ENCODE measurements around the gene CYP39A1. TPM values are rescaled to one million over a fixed set of nuclear protein-coding genes. Genes with fewer than 3 reads are reported as not detected.

Gene CYP39A1
- 0.63 and 4.7 TPM in 2 replicates for total RNA-seq (ENCODE audit: low replicate concordance)

GRCh38 chr6:46652603-46653438 is at the start of gene CYP39A1, which contains the start of gene SLC25A27:
TSS of gene CYP39A1 (minus strand) at chr6:46652818. CDS start at chr6:46652582, 236 bp downstream.
TSS of gene SLC25A27 (plus strand) at chr6:46652975. CDS start at chr6:46653193, 218 bp downstream.
- TF ChIP-seq, protein P1, sequence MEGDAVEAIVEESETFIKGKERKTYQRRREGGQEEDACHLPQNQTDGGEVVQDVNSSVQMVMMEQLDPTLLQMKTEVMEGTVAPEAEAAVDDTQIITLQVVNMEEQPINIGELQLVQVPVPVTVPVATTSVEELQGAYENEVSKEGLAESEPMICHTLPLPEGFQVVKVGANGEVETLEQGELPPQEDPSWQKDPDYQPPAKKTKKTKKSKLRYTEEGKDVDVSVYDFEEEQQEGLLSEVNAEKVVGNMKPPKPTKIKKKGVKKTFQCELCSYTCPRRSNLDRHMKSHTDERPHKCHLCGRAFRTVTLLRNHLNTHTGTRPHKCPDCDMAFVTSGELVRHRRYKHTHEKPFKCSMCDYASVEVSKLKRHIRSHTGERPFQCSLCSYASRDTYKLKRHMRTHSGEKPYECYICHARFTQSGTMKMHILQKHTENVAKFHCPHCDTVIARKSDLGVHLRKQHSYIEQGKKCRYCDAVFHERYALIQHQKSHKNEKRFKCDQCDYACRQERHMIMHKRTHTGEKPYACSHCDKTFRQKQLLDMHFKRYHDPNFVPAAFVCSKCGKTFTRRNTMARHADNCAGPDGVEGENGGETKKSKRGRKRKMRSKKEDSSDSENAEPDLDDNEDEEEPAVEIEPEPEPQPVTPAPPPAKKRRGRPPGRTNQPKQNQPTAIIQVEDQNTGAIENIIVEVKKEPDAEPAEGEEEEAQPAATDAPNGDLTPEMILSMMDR (IDR thresholded peaks at IDR 0.05; ENCODE audit: insufficient read depth, low read length) = no peak
- H3K4me3 ChIP-seq (ENCODE audit: low read depth, low read length) = peak within 1 kb of the TSS; percentile 79

GRCh38 chr6:46699970-46700369 is 47.4 kb upstream of the CYP39A1 start:
- H3K4me3 ChIP-seq (ENCODE audit: low read depth, low read length) = no peak overlapping the region
- TF ChIP-seq, protein P1 (IDR thresholded peaks at IDR 0.05; ENCODE audit: insufficient read depth, low read length) = no peak
- no peak for DNase-seq (ENCODE audit: low read depth)

More at GRCh38 chr6:46652603-46653438, at the start of gene CYP39A1, which contains the start of gene SLC25A27:
- peak; percentile 75 for DNase-seq (ENCODE audit: low read depth)

DNA sequence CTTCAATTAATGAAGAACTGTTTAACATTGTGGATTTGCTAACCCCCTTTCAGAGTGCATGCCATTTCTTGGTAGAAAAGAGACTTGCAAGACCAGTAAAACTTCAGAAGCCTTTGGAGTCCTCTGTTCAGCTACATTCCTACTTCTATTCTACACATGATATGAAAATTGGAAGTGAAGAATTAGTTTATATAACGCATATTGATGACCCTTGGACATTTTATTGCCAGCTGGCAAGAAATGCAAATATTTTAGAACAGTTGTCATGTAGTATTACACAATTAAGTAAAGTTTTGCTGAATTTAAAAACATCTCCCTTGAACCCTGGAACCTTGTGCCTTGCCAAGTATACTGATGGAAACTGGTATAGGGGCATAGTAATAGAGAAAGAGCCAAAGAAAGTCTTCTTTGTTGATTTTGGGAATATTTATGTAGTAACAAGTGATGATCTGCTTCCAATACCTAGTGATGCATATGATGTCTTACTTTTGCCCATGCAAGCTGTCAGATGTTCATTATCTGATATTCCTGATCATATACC is 38.4 kb upstream of the CYP39A1 start:
- DNase-seq (ENCODE audit: low read depth) = peak; percentile 11
- TF ChIP-seq, protein P1 (IDR thresholded peaks at IDR 0.05; ENCODE audit: insufficient read depth, low read length) = no peak
- H3K4me3 ChIP-seq (ENCODE audit: low read depth, low read length) = no peak overlapping the region

- H3K4me3 ChIP-seq (ENCODE audit: low read depth, low read length) = no peak overlapping the region
- DNase-seq (ENCODE audit: low read depth) = no peak
- TF ChIP-seq, protein P1 (IDR thresholded peaks at IDR 0.05; ENCODE audit: insufficient read depth, low read length) = no peak
Observed at GRCh38 chr6:46690141-46690755, 37.6 kb upstream of the CYP39A1 start.

GRCh38 chr6:46689657-46690056 is 37.0 kb upstream of the CYP39A1 start:
- TF ChIP-seq, protein P1 (IDR thresholded peaks at IDR 0.05; ENCODE audit: insufficient read depth, low read length) = no peak
- no peak for DNase-seq (ENCODE audit: low read depth)
- H3K4me3 ChIP-seq (ENCODE audit: low read depth, low read length) = no peak overlapping the region

DNA sequence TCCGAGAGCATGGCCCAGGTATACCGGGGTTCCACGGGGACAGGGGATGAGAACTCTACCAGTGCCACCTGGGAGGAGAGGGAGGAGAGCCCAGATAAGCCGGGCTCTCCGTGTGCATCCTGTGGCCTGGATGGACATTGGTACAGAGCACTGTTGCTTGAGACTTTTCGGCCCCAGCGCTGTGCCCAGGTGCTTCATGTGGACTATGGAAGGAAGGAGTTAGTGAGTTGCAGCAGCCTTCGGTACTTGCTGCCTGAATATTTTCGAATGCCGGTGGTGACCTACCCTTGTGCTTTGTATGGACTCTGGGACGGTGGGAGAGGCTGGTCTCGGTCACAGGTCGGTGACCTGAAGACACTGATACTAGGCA is 36.3 kb upstream of the CYP39A1 start:
- H3K4me3 ChIP-seq (ENCODE audit: low read depth, low read length) = no peak overlapping the region
- TF ChIP-seq, protein P1 (IDR thresholded peaks at IDR 0.05; ENCODE audit: insufficient read depth, low read length) = no peak

More for the DNA sequence above, 36.3 kb upstream of the CYP39A1 start:
- no peak for DNase-seq (ENCODE audit: low read depth)
